ENCODE data around the gene BACH1.

- TF ChIP-seq CTCF (IDR thresholded peaks at IDR 0.05; ENCODE audit: insufficient read depth, low read length, poor library complexity, severe bottlenecking): no peak
- no peak for TF ChIP-seq EZH2phosphoT487 (conservative IDR thresholded peaks at IDR 0.05; ENCODE audit: low read length)
These were observed 86.1 kb downstream of the BACH1 start for GRCh38 chr21:29384683-29385359.

Data from SU-DHL-6 (cell line).